Measurements from ENCODE around the gene OLIG2.

The OLIG2 gene

DNA sequence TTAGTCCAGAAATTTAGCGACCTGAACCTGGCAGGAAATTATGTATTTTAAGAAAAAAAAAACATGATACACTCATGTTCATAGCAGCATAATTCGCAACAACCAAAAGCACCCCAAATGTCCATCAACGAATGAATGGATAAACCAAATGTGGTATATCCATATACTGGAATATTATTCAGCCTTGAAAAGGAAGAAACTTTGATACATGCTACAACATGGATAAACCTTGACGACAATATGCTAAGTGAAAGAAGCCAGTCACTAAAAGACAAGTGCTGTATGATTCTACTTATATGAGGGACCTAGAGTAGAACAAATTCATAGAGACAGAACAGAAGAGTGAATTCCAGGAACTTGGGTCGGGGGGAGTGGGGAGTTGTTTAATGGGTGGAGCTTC is 43.5 kb downstream of the OLIG2 start:
- no peak for DNase-seq

DNA sequence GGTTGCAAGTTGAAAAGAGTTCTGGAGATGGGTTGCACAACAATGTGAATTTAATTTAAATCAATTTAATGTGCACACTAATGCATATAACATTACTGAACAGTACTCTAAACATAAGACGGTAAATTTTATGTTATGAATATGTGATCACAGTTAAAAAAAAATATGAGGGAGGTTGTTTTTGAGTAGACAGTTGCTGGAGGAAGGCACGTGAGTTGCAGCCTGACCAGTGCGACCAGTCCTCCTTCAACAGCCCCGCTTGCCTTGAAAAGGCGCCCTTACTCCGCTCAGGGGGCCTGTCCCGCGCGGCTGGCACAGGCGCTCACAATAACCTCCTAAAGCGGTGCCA is 43.9 kb downstream of the OLIG2 start:
- DNase-seq, result no peak

DNA sequence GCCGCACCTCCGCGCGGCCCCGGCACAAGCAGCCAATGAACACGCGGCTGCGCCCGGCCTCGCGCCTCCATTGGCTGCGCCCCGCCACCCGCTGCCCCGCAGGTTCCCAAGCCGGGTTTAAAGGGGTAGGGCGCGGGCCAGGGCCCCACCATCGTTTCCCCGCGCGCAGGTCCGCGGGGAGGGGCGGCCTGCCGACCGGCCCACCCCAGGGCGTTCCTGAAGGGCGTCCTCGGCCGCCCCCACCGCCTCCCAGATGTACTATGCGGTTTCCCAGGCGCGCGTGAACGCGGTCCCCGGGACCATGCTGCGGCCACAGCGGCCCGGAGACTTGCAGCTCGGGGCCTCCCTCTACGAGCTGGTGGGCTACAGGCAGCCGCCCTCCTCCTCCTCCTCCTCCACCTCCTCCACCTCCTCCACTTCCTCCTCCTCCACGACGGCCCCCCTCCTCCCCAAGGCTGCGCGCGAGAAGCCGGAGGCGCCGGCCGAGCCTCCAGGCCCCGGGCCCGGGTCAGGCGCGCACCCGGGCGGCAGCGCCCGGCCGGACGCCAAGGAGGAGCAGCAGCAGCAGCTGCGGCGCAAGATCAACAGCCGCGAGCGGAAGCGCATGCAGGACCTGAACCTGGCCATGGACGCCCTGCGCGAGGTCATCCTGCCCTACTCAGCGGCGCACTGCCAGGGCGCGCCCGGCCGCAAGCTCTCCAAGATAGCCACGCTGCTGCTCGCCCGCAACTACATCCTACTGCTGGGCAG is 44.4 kb downstream of the OLIG2 start, which contains the start of gene OLIG1:
TSS of gene OLIG1 (plus strand) at position 148 of the 750 bp plus-strand sequence. CDS start at position 254, 106 bp downstream.
- peak; percentile 10 for DNase-seq

DNA sequence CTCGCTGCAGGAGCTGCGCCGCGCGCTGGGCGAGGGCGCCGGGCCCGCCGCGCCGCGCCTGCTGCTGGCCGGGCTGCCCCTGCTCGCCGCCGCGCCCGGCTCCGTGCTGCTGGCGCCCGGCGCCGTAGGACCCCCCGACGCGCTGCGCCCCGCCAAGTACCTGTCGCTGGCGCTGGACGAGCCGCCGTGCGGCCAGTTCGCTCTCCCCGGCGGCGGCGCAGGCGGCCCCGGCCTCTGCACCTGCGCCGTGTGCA is 44.9 kb downstream of the OLIG2 start:
- DNase-seq, result no peak

DNA sequence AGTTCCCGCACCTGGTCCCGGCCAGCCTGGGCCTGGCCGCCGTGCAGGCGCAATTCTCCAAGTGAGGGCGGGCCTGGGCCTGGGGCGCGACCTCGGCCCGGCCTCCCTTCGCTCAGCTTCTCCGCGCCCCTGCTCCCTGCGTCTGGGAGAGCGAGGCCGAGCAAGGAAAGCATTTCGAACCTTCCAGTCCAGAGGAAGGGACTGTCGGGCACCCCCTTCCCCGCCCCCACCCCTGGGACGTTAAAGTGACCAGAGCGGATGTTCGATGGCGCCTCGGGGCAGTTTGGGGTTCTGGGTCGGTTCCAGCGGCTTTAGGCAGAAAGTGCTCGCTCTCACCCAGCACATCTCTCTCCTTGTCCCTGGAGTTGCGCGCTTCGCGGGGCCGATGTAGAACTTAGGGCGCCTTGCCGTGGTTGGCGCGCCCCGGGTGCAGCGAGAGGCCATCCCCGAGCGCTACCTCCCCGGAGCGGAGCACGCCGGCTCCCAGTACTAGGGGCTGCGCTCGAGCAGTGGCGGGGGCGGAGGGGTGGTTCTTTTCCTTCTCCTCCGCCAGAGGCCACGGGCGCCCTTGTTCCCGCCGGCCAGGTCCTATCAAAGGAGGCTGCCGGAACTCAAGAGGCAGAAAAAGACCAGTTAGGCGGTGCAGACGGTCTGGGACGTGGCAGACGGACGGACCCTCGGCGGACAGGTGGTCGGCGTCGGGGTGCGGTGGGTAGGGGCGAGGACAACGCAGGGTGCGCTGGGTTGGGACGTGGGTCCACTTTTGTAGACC is 45.4 kb downstream of the OLIG2 start:
- no peak for DNase-seq

DNA sequence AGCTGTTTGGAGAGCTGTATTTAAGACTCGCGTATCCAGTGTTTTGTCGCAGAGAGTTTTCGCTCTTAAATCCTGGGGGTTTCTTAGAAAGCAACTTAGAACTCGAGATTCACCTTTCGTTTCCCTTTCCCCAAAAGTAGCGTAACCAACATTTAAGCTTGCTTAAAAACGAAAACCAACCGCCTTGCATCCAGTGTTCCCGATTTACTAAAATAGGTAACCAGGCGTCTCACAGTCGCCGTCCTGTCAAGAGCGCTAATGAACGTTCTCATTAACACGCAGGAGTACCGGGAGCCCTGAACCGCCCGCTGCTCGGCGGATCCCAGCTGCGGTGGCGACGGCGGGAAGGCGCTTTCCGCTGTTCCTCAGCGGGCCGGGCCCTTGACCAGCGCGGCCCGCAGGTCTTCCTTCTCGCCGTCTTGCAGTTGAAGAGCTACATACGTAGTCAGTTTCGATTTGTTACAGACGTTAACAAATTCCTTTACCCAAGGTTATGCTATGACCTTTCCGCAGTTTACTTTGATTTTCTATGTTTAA is 46.1 kb downstream of the OLIG2 start:
- no peak for DNase-seq

DNA sequence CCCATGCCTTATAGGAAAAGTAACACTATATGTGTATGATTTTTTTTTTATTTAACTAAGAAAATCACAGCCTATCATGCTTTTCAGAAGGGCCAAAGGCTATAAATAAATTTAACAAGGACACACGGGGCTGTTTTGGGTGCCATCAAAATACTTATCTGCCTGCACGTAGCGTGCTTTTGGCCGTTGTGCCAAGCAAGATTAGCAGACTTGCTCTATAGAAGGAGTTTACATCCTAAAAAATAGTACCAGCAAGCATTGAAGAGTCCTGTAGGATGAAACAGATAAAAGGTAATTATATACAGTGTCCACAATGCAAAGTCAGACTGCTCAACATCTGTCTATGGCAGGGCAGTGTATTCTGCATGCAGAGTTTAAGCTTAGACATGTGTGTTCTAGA is 47.9 kb downstream of the OLIG2 start:
- DNase-seq, result no peak

DNA sequence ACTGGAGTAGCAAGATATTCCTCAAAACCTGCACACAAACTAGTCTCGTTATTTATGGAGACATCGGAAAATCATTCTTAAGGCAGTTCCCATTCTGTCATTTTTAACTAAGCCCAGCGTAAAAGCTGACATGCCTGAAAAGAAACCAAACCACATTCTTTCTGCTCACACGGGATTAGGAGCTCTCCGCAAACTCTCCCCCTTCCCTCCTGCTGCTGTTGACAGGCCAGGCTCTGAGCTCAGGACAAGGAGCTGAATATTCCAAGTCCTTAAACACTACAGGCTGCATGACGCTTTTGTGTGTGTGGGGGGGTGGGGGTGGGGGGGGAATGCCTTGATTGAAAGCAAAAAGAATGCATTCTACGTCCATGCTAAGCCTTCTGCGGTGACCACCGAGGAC is 49.4 kb downstream of the OLIG2 start:
- peak; percentile 46 for DNase-seq

DNA sequence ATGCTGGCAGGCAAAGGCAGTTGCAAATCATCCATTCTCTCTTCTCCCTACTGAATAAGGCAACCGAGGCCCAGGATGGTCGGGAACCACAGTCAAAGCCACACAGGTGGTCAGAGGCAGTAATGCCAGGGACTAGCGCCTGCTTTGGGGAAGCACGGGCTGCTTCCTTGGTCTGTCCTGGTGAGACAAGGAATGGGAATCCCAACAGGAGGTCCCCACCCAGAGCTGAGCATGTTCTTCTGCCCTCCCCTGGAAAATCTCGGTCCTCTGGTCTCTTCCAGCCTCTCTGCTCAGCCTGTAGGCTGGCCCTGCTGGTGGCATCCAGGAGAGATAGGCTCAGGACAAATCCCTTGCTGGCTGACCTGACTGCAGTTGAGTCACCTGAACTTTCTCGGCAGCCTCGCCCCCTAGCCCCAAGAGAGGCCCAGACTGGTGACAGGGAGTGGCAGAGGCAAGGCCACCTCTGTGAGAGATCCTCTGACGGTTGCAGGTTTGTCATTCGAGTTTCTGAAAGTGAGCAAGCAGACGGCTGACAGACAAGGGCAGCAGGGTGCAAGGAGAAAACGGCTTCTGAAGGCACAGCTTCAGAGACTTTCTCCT is 50.0 kb downstream of the OLIG2 start:
- DNase-seq, result no peak

DNA sequence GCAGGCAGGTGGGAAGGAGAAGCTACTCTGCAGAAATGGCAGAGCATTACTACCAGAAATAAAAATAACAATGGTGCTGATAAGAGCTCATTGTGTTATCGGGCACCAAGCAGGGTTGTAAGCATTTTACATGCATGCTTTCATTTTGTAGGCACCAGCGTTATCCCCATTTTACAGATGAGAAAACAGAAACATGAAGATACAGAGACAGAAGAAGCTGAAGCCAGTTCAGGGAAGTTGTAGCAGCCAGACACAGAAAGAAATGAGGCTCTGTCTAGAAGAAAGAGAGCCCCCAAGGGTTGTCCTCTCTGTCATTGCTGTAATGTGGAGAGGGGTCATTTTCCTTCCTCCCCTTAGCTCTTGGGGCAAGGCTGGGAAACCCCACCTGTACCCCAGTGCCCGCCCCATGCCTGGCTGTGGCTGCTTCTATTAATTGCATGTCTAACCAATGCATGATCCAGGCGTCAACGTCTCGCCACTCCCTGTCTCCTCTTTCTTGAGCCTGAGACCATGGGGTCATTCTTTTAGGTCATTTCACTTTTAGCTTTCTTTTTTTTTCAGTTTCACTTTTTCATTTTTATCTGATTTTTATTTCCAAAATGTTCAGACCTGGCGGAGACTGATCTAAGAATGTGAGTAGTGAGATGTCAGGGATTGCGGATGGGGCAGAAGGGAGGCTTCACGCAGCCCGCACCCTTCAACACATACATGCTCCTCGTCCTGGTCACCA is 51.0 kb downstream of the OLIG2 start:
- DNase-seq, result no peak
